Left renal pelvis (tissue), 4 donors: ENCODE data around the gene MBLAC1. TPM values are rescaled to one million over a fixed set of nuclear protein-coding genes. Genes with fewer than 3 reads are reported as not detected.
"Not testable (repeated sequence)": the region's sequence is repeated elsewhere in the genome, so short reads cannot be mapped to it uniquely, and the experiment has no call there.

ENCODE experiments used
- DNase-seq, 4 donors: peaks; one replicate each; pipeline ENCODE4 v3.0.0-alpha.2; 2013; ENCODE audit warnings: low read depth in 4 of 4, low spot score in 3 of 4
- polyA plus RNA-seq, 4 donors: library from polyadenylated mRNA; unstranded; fragments of 120-200 nt; gene quantifications; one replicate each; pipeline ENCODE4 v1.2.1, GENCODE V29; 2013; ENCODE audit not compliant: insufficient read length in 4 of 4

MBLAC1 gene
- polyA plus RNA-seq, 4 donors: 0.99 to 2.3 (median 1.6) TPM

DNA sequence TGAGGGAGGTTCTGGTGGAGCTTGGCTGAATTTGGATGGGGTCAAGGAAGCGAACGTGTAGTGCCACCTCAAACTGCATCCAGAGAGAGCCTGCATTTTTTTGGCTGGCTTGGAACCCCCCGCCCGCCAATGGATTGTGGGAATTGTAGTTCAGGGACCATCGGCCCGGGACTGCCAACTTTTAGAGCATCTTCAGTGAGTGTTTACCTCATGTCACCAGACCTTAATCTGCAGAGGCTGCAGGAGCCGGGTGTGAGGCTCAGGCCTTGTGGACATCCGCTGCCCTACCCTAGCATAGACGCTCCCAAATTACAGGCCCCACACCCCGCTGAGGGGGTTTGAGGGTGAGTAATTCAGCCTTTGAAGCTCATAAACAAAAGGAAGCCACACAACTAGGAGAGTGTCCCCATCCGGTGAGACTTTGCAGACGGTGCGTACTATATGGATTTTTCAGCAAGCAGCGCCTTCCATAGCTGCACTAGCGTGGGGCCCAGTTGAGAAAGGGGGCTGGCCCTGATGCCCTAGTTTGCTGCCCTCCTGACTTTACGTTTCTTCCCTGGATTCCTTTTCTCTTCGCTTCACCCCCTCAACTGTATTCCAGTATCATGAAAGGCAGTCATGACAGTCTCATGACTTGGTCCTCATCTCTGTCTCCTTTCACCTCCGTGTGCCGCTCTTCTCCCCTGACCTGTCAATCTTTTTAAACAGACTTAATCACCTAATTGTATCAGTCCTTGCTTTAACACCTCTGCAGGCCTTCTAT lies 6.6 kb upstream of the MBLAC1 start:
- no peak for DNase-seq

DNA sequence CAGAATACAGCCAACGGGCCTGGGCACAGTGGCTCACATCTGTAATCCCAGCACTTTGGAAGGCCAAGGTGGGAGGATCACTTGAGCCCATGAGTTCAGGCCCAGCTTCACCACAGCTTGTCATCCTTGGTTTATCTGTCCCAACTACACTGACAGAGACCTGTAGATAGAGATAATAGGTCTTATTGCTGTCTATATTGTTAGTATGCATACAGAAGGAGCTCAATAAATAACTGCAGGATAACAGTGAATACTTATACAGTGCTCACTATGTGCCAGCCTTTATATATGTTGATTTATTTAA lies 6.1 kb upstream of the MBLAC1 start:
- no peak for DNase-seq

DNA sequence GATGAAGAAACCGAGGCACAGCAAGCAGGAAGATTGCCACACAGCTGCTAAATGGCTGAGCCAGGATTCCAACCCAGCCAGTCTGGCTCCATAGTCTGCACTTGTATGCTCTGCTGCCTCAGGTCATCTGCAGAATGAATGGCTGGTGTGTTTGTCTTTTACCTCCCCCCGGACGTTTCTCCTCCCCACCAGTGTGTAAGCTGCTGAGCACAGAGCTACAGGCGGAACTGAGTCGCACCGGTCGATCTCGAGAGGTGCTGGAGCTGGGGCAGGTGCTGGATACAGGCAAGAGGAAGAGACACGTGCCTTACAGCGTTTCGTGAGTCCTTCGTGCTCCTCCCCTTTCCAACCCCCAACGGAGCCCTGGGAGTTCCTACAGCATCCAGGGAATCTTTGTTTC lies 4.7 kb upstream of the MBLAC1 start:
- no peak for DNase-seq

DNA sequence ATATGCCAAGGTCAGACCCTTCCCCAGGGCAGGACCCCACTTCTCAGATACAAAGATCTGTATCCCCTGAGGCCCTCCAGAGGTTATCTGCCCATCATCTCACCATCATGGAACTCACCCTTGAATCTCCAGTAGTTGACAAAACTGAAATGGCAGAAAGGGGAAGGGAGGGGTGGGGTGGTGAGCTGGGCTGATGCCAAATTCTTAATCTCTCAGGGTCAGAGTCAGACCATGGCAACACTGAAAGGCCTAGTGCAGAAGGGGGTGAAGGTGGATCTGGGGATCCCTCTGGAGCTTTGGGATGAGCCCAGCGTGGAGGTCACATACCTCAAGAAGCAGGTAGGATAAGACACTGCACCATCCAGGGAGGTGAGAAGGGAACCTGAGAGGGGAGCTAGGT lies 4.2 kb upstream of the MBLAC1 start:
- no peak for DNase-seq

DNA sequence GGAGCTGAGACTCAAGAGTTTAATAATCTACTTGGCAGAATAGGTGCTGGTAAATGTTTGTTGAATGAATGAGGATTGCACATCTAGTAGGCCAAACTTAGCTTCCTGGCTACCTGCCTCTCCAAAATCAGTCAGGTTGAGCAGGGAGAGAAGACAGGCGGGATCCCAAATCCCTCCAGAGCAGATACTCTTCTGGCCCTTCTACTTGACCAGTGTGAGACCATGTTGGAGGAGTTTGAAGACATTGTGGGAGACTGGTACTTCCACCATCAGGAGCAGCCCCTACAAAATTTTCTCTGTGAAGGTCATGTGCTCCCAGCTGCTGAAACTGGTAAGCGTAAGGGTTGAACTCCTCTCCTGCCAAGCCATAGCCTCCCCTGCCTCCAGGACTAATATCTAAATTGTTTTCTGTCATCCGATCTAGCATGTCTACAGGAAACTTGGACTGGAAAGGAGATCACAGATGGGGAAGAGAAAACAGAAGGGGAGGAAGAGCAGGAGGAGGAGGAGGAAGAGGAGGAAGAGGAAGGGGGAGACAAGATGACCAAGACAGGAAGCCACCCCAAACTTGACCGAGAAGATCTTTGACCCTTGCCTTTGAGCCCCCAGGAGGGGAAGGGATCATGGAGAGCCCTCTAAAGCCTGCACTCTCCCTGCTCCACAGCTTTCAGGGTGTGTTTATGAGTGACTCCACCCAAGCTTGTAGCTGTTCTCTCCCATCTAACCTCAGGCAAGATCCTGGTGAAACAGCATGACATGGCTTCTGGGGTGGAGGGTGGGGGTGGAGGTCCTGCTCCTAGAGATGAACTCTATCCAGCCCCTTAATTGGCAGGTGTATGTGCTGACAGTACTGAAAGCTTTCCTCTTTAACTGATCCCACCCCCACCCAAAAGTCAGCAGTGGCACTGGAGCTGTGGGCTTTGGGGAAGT lies 2.2 kb upstream of the MBLAC1 start:
- DNase-seq: no peak

DNA sequence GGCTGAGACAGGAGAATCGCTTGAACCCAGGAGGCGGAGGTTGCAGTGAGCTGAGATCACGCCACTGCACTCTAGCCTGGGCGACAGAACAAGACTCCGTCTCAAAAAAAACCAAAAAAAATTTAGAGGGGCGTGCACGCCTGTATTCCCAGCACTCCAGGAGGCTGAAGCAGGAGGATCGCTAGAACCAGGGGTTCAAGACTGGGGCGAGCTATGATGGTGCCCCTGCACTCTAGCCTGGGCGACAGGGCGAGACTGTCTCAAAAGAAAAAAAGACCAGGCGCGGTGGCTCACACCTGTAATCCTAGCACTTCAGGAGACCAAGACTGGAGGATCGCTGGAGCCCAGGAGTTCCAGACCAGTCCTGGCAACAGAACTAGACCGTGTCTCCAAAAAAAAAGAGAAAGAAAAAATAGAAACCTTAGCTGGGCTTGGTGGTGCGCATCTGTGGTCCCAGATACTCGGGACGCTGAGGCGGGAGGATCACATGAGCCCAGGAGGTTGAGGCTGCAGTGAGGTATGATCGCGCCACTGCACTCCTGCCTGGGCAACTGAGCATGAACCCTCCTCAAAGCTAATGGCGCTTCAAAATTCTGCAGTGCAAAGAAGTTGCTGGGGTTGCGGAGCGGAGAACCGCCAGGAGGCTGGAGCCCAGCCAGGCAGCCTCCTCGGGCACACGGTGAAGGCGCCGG lies 382 bp upstream of the MBLAC1 start:
- no peak for DNase-seq

DNA sequence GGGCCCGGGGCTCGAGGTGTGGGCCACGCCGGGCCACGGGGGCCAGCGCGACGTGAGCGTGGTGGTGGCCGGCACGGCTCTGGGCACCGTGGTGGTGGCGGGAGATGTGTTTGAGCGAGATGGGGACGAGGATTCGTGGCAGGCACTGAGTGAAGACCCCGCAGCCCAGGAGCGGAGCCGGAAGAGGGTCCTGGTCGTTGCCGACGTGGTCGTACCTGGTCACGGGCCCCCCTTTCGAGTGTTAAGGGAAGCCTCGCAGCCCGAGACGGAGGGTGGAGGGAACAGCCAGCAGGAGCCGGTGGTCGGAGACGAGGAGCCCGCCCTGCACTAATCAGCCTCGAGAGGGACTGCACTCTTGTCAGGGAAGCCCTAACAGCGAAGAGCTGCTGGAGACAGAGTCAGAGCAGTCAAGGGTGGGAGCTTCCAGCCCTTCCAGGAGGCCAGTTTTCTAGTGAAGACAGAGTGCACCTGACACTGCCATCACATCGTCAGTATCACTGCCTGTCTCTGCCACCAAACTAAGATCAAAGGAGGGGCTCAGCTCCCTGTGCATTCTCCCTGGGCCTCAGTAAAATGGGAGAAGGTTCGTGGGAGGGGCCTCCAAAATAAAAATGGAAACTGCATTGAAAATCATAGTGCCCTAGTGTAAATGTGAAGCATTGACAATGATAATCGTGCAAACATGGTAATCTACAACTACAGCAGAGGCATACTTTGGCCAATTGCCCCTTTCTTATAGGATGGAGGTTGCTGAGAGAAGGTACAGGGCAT lies 1.3 kb downstream of the MBLAC1 start:
- no peak for DNase-seq

DNA sequence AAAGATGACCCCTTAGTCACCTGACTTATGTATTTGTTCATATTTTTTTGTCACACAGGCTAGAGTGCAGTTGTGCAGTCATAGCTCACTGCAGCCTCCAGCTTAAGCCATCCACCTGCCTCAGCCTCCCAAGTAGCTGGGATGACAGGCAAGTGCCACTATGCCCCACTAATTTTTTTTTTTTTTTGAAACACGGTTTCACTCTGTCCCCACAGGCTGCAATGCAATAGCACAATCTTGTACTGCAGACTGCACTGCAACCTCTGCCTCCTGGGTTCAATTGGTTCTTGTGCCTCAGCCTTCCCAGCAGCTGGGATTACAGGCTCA lies 1.8 kb downstream of the MBLAC1 start:
- DNase-seq: no peak

DNA sequence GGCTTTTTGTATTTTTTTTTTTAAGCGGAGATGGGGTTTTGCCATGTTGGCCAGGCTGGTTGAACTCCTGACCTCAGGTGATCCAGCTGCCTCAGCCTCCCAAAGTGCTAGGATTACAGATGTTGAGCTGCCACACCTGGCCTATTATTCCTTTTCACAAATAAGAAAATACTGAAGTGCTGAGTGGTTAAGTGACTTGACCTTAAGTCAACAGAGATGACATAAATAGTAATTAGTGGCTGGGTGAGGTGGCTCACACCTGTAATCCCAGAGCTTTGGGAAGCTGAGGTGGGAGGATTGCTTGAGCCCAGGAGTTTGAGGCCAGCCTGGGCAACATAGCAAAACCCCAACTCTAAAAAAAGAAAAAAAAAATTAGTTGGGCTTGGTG lies 3.4 kb downstream of the MBLAC1 start:
- not testable (repeated sequence) for DNase-seq

DNA sequence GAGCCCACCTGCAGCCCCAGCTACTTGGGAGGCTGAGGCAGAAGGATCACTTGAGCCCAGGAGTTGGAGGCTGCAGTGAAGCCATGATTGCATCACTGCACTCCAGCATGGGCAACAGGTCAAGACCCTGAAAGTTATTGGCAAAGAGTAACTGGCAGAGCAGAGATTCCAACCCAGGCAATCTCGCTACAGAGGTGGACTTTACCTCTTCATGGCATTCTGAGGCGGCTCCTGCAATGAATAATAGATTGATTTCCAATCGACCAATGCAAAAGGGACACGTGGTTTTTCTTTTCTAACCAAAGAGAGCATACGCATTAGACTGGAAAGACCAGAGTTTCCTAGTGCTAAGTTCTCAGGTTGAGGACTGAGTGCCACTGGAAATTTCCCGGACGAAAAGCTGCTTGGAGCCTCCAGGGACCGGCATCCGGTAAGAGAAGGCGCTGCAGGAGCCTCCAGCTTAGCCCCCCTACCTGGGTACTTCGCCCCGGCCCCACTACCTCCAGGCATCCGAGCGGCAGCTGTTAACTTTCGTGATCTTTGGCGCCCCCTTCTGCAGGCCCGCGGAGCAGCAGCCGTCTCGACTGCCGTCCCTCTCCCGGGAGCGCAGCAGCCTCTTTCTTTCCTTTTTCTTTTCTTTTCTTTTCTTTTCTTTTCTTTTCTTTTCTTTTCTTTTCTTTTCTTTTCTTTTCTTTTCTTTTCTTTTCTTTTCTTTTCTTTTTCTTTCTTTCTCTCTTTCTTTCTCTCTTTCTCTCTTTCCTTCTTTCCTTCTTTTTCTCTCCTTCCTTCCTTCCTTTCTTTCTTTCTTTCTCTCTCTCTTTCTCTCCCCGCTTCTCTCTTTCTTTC lies 4.1 kb downstream of the MBLAC1 start:
- DNase-seq: no peak

DNA sequence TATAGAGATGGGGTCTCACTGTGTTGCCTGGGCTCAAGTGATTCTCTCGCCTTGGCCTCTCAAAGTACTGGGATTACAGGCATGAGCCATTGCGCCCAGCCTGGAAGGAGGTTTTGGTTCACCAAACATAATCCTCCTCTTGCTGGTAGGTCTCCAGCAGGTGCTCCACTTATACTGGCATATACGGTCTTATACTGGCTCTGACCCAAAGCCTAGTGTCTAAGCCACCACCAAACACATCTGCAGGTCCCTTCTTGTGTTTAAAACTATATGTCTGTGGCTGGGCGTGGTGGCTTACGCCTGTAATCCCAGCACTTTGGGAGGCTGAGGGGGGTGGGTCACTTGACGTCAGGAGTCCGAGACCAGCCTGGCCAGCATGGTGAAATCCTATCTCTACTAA lies 5.4 kb downstream of the MBLAC1 start:
- DNase-seq: no peak

DNA sequence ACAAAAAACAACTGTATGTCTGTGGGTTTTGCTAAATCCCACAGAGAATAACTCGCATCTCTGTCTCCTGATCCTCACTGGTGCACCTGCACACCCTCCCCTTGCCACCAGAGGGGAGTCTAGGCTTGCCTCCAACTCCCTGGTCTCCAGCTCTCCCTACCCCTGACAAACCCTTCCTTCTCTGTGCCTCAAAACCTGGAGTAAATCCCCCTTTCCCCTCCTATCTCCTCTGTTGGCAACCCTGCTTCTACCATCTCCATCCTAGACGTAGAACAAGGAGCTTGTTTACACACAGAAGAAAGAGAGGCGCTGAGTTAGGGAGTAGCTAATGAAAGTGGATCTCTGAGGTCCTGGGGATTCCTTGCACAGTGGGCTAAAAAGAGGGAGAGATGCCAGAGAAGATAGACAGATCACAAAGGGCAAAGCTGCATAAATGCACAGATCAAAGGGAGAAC lies 6.0 kb downstream of the MBLAC1 start:
- no peak for DNase-seq

DNA sequence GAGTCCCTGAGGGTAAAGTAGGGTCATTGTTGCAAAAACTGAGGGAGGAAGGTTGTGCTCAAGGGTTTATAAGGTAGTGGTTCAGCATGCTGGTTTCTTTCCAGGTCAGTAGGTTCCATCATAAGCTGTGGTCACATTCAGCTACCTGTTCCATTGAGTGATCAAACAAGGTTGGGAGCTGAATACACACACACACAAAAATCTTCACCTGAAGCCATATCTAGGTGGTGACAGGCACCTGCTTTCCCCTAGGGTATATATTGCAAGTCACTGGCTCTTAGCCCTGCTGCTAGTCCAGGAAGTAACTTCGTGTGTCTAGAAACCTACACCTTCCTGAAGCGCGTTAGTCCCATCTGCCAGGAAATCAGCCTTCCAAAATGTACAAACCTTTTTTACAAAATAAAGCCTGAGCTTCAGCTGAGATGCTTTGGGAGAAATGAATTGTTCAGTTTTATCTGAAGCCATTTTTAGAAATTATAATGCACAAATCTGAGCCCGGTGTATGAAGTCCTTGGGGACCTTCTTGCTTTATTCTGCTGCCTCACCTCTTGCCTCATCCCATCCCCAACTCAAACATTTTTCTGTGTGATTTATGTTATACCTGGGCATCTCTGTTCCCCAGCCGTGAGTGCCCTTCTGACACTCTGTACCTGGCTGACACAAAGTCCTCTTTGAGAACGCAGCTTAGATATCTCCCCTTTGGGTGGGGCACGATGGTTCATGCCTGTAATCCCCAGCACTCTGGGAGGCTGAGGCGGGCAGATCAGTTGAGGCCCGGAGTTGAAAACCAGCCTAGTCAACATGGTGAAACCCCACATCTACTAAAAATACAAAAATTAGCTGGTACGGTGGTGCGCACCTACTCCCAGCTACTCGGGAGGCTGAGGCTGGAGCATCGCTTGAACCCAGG lies 11.3 kb downstream of the MBLAC1 start:
- no peak for DNase-seq

DNA sequence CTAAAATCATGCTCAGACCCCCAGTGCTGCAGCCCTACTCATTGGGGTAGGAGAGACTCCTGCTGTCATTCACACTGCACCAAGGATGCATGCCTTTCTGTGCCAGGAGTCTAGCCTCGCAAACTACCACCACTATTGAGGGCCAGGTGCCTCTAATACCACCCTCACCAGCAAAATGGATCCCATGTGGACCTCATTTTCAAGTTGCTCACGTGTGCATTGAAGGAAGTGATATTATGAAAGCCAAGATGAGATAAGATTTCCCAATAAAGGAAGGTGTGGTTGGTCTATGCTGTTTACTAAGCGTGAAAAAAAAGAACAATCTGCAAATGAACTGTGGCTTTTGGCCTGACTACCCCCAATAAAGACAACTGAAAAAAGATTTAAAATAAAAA lies 14.8 kb downstream of the MBLAC1 start:
- no peak for DNase-seq

DNA sequence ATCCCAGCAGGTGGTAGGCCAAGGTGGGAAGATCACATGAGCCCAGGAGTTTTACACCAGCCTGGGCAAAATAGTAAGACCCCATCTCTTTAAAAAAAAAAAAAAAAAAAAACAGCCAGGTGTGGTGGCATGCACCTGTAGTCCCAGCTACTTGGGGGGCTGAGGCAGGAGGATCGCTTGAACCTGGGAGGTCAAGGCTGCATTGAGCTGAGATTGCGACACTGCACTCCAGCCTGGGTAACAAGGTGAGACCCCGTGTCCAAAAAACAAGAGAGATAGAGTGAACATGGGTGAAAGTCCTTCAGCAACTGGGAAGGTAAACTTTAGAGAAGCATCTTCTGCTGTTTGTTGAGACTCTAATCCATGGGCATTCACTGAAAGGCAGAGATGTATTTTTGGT lies 15.7 kb downstream of the MBLAC1 start:
- DNase-seq: no peak

DNA sequence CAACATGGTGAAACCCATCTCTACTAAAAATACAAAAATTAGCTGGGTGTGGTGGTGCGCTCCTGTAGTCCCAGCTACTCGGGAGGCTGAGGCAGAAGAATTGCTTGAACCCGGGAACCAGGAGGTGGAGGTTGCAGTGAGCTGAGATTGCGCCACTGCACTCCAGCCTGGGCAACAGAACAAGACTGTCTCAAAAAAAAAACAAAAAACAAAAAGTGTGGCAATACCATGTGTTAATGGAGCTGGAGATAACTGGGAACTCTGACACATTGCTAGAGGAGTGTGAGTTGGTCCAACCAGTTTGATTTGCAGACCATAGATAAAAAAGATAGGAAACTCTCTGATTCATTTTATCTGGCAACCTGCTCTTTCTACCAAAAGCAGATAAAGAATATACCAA lies 19.6 kb downstream of the MBLAC1 start:
- DNase-seq: not testable (repeated sequence)

DNA sequence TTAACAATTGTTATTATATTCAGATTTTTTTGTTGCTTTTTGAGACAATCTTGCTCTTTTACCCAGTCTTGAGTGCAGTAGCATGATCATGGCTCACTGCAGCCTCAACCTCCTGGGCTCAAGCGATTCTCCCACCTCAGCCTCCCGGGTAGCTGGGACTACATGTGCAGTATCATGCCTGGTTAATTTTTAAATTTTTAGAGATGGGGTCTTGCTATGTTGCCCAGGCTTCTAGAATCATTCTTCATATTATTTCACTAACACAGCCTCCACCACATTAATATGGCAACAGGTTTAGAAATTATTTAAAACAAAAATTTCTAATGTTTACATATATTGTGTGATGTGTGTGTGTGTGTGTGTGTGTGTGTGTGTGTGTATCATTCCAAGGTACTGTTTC lies 20.5 kb downstream of the MBLAC1 start:
- DNase-seq: no peak

DNA sequence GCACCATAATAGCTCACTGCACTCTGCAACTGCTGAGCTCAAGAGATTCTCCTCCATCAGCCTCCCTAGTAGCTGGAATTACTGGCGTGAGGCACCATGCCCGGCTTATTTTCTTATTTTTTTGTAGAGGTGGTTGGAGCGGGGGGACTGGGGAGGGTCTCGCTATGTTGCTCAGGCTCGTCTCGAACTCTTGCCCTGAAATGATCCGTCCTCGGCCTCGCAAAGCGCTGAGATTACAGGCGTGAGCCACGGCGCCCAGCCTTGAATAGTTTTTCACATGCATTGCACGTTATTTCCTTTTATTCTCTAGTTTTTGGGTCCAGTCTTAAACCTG lies 21.4 kb downstream of the MBLAC1 start:
- DNase-seq: no peak
